HK-2 (cell line): Measurements from ENCODE around the gene COX17.

Experiments used
- DNase-seq: peaks from one replicate; pipeline ENCODE4 v3.0.0-alpha.2; 2018; ENCODE audit not compliant: unreplicated experiment

The COX17 gene

GRCh38 chr3:119675188-119675874 lies 1.9 kb downstream of the COX17 start:
- no peak for DNase-seq

DNA sequence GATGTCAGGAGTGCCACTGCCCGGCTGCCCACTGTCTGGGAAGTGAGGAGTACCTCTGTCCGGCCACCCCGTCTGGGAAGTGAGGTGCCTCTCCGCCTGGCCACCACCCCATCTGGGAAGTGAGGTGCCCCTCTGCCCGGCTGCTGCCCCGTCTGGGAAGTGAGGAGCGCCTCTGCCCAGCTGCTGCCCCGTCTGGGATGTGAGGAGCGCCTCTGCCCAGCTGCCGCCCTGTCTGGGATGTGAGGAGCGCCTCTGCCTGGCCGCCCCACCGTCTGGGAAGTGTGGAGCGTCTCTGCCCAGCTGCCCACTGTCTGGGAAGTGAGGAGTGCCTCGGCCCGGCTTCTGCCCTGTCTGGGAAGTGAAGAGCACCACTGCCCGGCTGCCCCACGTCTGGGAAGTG lies 3.3 kb downstream of the COX17 start:
- no peak for DNase-seq

GRCh38 chr3:119672776-119673175 lies 4.4 kb downstream of the COX17 start:
- no peak for DNase-seq

GRCh38 chr3:119669906-119670570 lies 7.2 kb downstream of the COX17 start:
- no peak for DNase-seq

- DNase-seq, result no peak
These were observed 11.1 kb downstream of the COX17 start for GRCh38 chr3:119665954-119666559.

GRCh38 chr3:119664850-119665379 lies 12.3 kb downstream of the COX17 start:
- peak; percentile 16 for DNase-seq

GRCh38 chr3:119664370-119664769 lies 12.8 kb downstream of the COX17 start:
- DNase-seq, result no peak

DNA sequence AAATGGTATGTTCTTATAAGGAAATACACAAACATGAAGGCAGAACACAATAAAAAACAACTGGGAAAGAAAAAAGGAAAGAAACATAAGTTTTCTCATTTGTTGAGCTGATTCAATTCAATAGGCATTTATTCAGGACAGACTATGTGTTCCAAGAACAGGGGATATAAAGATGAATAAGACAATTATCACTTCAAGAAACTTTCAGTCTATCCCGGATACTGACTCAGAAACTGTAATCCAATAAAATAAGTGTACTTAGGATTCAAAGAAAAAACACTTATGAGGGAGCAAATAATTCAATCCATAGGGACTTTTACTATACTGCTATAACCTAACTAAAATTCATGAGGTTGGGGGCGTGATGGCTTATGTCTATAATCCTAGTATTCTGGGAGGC lies 13.3 kb downstream of the COX17 start:
- no peak for DNase-seq

DNA sequence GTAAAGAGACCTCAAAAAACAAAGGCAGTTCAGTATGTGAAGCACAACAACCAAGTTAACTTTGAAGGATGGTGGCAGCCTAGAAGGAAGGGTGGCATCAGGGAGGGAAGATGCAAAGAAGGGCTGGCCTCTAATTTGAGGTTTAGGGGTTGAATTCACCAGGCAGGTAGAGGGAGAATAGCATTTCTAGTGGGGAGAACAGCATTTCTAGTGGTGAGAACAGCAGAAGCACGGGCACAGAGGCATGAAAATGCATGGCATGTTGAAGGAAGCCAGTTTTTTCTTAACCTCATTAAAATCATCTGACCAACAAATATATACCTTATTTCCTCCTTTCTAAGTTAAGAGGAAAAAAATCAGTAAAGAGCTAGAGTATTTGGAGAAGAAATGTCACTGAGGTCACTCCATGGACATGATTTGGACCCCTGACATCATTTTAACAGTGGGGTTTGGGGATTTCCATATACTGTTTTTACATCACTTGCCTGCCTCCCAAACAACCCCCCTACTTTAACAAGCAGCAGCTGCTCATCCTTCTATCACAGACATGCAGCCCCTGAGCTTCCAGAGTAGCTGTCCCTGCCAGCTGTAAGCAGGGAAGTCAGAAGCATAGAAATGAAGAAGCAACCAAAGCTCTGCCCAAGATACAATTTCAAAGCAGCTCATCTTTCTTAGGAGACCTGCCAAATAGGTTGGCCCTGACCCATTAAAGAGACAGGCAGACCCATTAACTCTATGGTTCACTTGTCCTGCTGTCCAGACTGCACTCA lies 14.4 kb downstream of the COX17 start:
- DNase-seq, result no peak

GRCh38 chr3:119660474-119661440 lies 16.4 kb downstream of the COX17 start, which contains the start of gene POPDC2:
Gene POPDC2 (minus strand): TSS chr3:119660589. CDS start chr3:119660423, 166 bp downstream.
- DNase-seq, result no peak

DNA sequence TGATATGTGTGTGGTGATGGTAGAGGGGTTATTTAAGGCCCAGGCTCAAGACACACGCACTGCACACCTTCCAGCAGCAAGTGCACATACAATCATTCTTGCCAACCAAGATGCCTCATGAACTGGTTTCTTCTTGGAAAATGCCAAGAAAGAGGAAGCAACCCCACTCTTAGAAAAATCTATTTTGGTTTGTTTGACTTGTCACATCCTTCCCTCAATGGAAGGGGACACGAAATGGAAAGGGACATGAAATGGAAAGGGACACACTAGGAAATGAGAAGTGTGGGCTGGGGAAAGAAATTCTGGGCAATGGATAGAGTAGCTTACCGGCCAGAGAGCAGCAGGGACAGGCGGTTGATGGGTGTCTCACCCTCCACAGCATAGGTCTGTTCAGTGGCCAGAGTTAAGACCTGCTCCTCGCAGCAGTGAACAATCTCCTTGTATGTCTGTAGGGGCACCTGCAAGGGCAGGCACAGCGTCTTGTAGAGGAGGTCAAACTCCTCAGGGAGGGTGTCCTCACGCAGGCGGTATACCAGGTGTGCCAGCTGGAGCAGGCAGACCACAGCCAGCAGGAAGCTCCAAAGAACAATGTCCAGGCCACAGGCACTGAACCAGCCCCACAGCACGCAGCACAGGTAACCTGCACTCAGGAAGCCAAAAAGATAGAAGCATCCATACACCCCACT lies 17.5 kb downstream of the COX17 start:
- no peak for DNase-seq

- DNase-seq, result no peak
These were observed 18.2 kb downstream of the COX17 start for GRCh38 chr3:119658994-119659393.

DNA sequence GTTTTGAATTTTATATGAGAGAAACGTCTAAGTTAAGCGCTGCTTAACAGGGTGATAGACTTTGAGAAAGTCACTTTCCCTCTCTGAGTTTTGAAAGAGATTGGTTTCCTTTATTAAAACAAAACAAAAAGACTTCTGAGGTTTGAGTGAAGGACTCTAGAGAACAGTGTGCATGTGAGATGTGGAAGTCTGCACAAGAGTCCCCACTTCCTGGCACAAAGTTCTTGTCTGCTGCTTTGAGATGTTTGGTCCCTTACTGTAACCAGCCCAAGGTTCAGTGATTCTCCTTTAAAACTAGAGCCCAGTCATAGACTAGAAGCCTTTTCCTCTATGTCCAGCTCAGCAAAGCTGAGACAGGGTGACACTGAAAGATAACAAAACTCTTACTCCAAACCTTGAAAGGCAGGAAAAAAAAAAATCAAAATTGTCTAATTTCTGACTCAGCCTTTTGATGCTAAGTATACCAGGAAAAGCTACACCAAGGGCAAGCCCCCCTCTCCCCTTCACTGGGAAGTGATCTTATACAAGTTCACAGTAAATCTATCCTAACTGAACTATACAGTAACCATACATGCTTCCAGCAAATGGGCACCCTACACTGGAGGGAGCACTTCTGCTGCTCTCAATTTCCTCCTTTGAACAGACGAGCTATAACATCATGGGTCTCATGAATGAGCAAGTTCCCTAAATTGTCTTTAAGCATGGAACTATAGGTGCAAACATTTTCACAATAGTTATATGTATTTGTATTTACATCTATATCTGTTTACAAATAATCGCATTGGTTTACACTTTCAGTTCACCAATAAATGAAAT lies 19.1 kb downstream of the COX17 start:
- DNase-seq, result no peak

GRCh38 chr3:119653876-119654275 lies 23.3 kb downstream of the COX17 start:
- DNase-seq, result no peak

DNA sequence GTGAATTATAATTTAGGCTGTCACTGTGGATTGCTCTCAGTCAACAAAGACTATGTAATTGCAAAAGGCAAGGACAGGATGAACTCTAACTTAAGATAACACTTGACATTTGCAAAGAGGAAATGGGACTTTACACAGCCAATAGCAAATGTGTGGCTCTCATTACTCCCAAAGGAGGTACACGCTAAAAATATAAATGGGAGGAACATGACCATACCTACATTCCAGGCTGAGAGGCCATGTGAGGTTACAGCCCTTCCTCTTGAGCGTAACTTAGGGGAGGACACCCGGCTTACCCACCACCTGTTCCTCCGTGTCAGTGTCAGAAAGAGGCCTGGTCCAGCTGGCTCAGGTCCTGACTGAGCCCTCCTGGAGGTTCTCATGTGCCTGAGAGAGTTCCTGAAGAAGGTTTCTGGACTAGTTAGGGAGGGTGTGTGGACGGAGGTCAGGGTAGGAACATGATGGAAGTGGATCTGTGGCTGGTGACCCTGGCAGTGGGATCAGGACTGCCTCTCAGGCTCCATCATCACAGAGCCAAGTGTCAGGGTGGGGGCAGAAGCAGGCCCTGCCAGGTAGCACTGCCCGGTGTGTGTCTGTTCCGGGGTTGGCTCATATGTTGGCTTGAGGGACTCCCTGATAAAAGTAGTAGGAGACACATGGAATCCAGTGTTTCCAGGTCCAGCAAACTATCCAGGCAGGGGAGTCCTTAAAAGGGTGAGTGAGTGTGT lies 24.7 kb downstream of the COX17 start:
- no peak for DNase-seq

GRCh38 chr3:119649761-119650160 lies 27.4 kb downstream of the COX17 start:
- no peak for DNase-seq

GRCh38 chr3:119647843-119648575 lies 29.2 kb downstream of the COX17 start:
- DNase-seq, result no peak

GRCh38 chr3:119647171-119647570 lies 30.0 kb downstream of the COX17 start:
- DNase-seq, result no peak
